HCT116 (cell line): Measurements from ENCODE around the gene KCNQ1OT1. TPM values are rescaled to one million over a fixed set of nuclear protein-coding genes. Genes with fewer than 3 reads are reported as not detected.
A peak's percentile ranks its signal among the peaks of the same experiment; 100 is the strongest.

ENCODE experiments used
- ATAC-seq: fragments of 200-7000 bp; cut with Tn5 transposase; 2 replicates; pipeline ENCODE4 v1.9.1; 2020; ENCODE audit warnings: mild to moderate bottlenecking, moderate library complexity
- BruUV-seq: library from RNA; stranded (reverse); fragments of 400-500 nt; replicated peaks from 2 replicates; lab custom pipeline; 2021; lab: Mats Ljungman, UMichigan
- CTCF ChIA-PET: fragments of 300-600 bp; sonication (Branson Sonifier 250); formaldehyde crosslinking; loops from one replicate; lab custom pipeline; 2021; ENCODE audit warnings: antibody characterized with exemption; lab: Charles Lee
- POLR2A ChIA-PET: fragments of 300-600, 350-600 bp; sonication (Branson Sonifier 250); formaldehyde crosslinking; loops from one replicate; lab custom pipeline; 2021; ENCODE audit warnings: antibody characterized with exemption; lab: Charles Lee
- RAD21 ChIA-PET, 2 experiments: fragments of 300-600 bp; sonication (Branson Sonifier 250); formaldehyde crosslinking; loops; one replicate each; lab custom pipeline; 2023; ENCODE audit warnings: low total read pairs in 2 of 2; ENCODE audit not compliant: uncharacterized antibody in 2 of 2, unreplicated experiment in 2 of 2, low non-redundant PET in 1 of 2; lab: Charles Lee
- DNase-seq: peaks from one replicate; pipeline ENCODE4 v3.0.0-alpha.2; 2010; ENCODE audit warnings: low read depth, low spot score
- H2AFZ ChIP-seq: fragments of 200-600 bp; shearing (Covaris generic), sonication (generic); 2 replicates; pipeline ENCODE4 v1.6.1; 2017; ENCODE audit warnings: low read depth, mixed run types, mixed read lengths, antibody characterized with exemption, low read length; ENCODE audit not compliant: poor library complexity, severe bottlenecking
- H3K27ac ChIP-seq: 2 replicates; pipeline ENCODE4 v1.5.1; 2012; ENCODE audit warnings: low read depth, low read length
- H3K27me3 ChIP-seq: fragments of 200-600 bp; sonication (generic); 2 replicates; pipeline ENCODE4 v1.6.1; 2016; ENCODE audit warnings: mixed run types, low read length, mixed read lengths; ENCODE audit not compliant: insufficient read depth
- H3K36me3 ChIP-seq, 2 experiments: fragments of 200-500 bp in 1 of 2; fragments of 200-600 bp in 1 of 2; sonication (Bioruptor generic) in 1 of 2; sonication (generic) in 1 of 2; 2 replicates each; pipeline versions ENCODE4 v1.5.1 to v1.6.1; 2014 to 2016; ENCODE audit warnings: low read length in 2 of 2, inconsistent platforms in 1 of 2, mixed read lengths in 1 of 2, mixed run types in 1 of 2; ENCODE audit not compliant: insufficient read depth in 2 of 2, control insufficient read depth in 1 of 2
- H3K4me1 ChIP-seq, 2 experiments: fragments of 200-600 bp in 1 of 2; sonication (generic) in 1 of 2; 2 replicates each; pipeline versions ENCODE4 v1.5.1 to v1.6.1; 2012 to 2017; ENCODE audit warnings: low read length in 2 of 2, inconsistent platforms in 1 of 2, mild to moderate bottlenecking in 1 of 2, mixed read lengths in 1 of 2, mixed run types in 1 of 2, moderate library complexity in 1 of 2; ENCODE audit not compliant: insufficient read depth in 2 of 2, control insufficient read depth in 1 of 2
- H3K4me2 ChIP-seq: fragments of 200-600 bp; sonication (generic); 2 replicates; pipeline ENCODE4 v1.6.1; 2017; ENCODE audit warnings: mixed run types, low read length, mixed read lengths
- H3K4me3 ChIP-seq, 2 experiments: fragments of 200-600 bp in 1 of 2; sonication (generic) in 1 of 2; replicated peaks in 1 of 2; 2 replicates each; pipeline ENCODE4 v1.5.1; 2011 to 2016; ENCODE audit warnings: low read length in 2 of 2, control low read depth in 1 of 2, low read depth in 1 of 2, mild to moderate bottlenecking in 1 of 2, mixed read lengths in 1 of 2, mixed run types in 1 of 2
- H3K79me2 ChIP-seq: fragments of 200-600 bp; sonication (generic); 2 replicates; pipeline ENCODE4 v1.6.1; 2017; ENCODE audit warnings: mild to moderate bottlenecking, mixed run types, low read length, moderate library complexity, mixed read lengths; ENCODE audit not compliant: insufficient read depth
- H3K9ac ChIP-seq: fragments of 200-600 bp; sonication (generic); 2 replicates; pipeline ENCODE4 v1.6.1; 2016; ENCODE audit warnings: low read length, mixed read lengths
- H3K9me2 ChIP-seq: fragments of 200-600 bp; sonication (generic), shearing (Covaris generic); 2 replicates; pipeline ENCODE4 v1.6.1; 2017; ENCODE audit warnings: mixed run types, mild to moderate bottlenecking, moderate library complexity; ENCODE audit not compliant: insufficient read depth
- H3K9me3 ChIP-seq, 2 experiments: fragments of 200-500 bp in 1 of 2; fragments of 200-600 bp in 1 of 2; sonication (Bioruptor generic) in 1 of 2; sonication (generic) in 1 of 2; 2 replicates each; pipeline ENCODE4 v1.6.1; 2014 to 2017; ENCODE audit warnings: low read length in 2 of 2, mixed read lengths in 2 of 2, inconsistent platforms in 1 of 2, low read depth in 1 of 2, mild to moderate bottlenecking in 1 of 2, mixed run types in 1 of 2, moderate library complexity in 1 of 2; ENCODE audit not compliant: control insufficient read depth in 1 of 2, insufficient read depth in 1 of 2
- H4K20me1 ChIP-seq: fragments of 200-600 bp; sonication (generic), shearing (Covaris generic); 2 replicates; pipeline ENCODE4 v1.6.1; 2017; ENCODE audit warnings: mixed run types, mild to moderate bottlenecking, moderate library complexity; ENCODE audit not compliant: insufficient read depth
- CTCF ChIP-seq, 3 experiments: fragments of 200-600 bp in 1 of 3; sonication (generic) in 1 of 3; IDR thresholded peaks in 2 of 3; conservative IDR thresholded peaks in 1 of 3; 2 replicates each; pipeline ENCODE4 v1.5.1; 2012 to 2017; ENCODE audit warnings: low read depth in 2 of 3, low read length in 2 of 3, antibody characterized with exemption in 1 of 3, borderline replicate concordance in 1 of 3, control low read depth in 1 of 3, mild to moderate bottlenecking in 1 of 3, mixed read lengths in 1 of 3, mixed run types in 1 of 3, moderate library complexity in 1 of 3; ENCODE audit not compliant: insufficient read depth in 1 of 3
- EGR1 ChIP-seq: IDR thresholded peaks from 2 replicates; pipeline ENCODE4 v1.6.1; 2012; ENCODE audit warnings: low read depth
- RAD21 ChIP-seq: IDR thresholded peaks from 2 replicates; pipeline ENCODE4 v1.6.1; 2012; ENCODE audit warnings: low read depth, mild to moderate bottlenecking
- intact Hi-C: fragments of 100-400 bp; cut with micrococcal nuclease; formaldehyde crosslinking; loops from 2 replicates; pipeline ENCODE4 v1.10.0; 2022
- total RNA-seq: library from RNA; stranded (reverse); gene quantifications from one replicate; pipeline ENCODE4 v1.2.1, GENCODE V29; 2021; ENCODE audit not compliant: unreplicated experiment

The KCNQ1OT1 gene
- total RNA-seq, 1 experiment from 2014 or later, result 1.1 TPM

- RAD21 ChIA-PET, result no interaction called here
Measured at GRCh38 chr11:2693271-2694261, 6.2 kb downstream of the KCNQ1OT1 start.

More at GRCh38 chr11:2693271-2694261, 6.2 kb downstream of the KCNQ1OT1 start:
- no peak for DNase-seq
- peaks cover 0 to 7% of the 10 kb centered on the region in 2 experiments; a peak in 2 of 4 replicates for H3K4me1 ChIP-seq
- H3K9me2 ChIP-seq, result no peaks in the 10 kb centered on the region
- no peak overlapping the region for H3K4me2 ChIP-seq
- intact Hi-C loops, result loop anchor here (2.0 kb wide), 2 partner anchors 195 to 237 kb away; no protein-coding TSS in a partner anchor
- H3K9me3 ChIP-seq, result no peaks in the 10 kb centered on the region
- TF ChIP-seq CTCF (IDR thresholded peaks at IDR 0.05 in 2 of 3, conservative IDR thresholded peaks at IDR 0.05 in 1 of 3; ENCODE audit: borderline replicate concordance in 1 of 3, insufficient read depth in 1 of 3, low read depth in 2 of 3, low read length in 2 of 3), result peak in 2 of 3 experiments; percentile 26; a peak in 3 of 6 replicates
- no peak for TF ChIP-seq EGR1
- TF ChIP-seq RAD21, result peak; percentile 38; the same call in 1 of the 2 replicates
- H3K79me2 ChIP-seq, result peaks cover 90% of the 10 kb centered on the region
- BruUV-seq, result no TSS peak
- ATAC-seq, result peak; percentile 72
- no peaks in the 10 kb centered on the region for H3K27me3 ChIP-seq
- no peak overlapping the region for H2AFZ ChIP-seq
- CTCF ChIA-PET, result no interaction called here
- no peak overlapping the region for H3K9ac ChIP-seq
- no peak overlapping the region for H3K4me3 ChIP-seq
- H3K36me3 ChIP-seq, result no peaks in the 10 kb centered on the region; a peak in 1 of 4 replicates
- H3K27ac ChIP-seq, result no peak overlapping the region
- POLR2A ChIA-PET, result no interaction called here
- no peaks in the 10 kb centered on the region for H4K20me1 ChIP-seq
